Activated naive CD4-positive, alpha-beta T cell treated with anti-CD3 and anti-CD28 coated beads for 36 hours (primary cell): Measurements from ENCODE around the gene EBF4. TPM values are rescaled to one million over a fixed set of nuclear protein-coding genes. Genes with fewer than 3 reads are reported as not detected.
"Not testable (repeated sequence)": the region's sequence is repeated elsewhere in the genome, so short reads cannot be mapped to it uniquely, and the experiment has no call there.

Experiments used
- CTCF ChIA-PET: fragments of 350-600 bp; sonication (Branson Sonifier 250); formaldehyde crosslinking; loops from one replicate; lab custom pipeline; 2021; ENCODE audit warnings: antibody characterized with exemption; lab: Charles Lee
- DNase-seq: peaks from one replicate; pipeline ENCODE4 v3.0.0-alpha.2; 2020
- H3K27ac Mint-ChIP-seq: one replicate; pipeline ENCODE4 v1.8.0; 2021; ENCODE audit warnings: mild to moderate bottlenecking, mixed read lengths
- H3K27me3 Mint-ChIP-seq: one replicate; pipeline ENCODE4 v1.8.0; 2021; ENCODE audit warnings: low read depth, mixed read lengths
- H3K36me3 Mint-ChIP-seq: one replicate; pipeline ENCODE4 v1.8.0; 2021; ENCODE audit warnings: low read depth, mixed read lengths
- H3K4me1 Mint-ChIP-seq: one replicate; pipeline ENCODE4 v1.8.0; 2021; ENCODE audit warnings: low read depth, mixed read lengths
- H3K4me3 Mint-ChIP-seq: one replicate; pipeline ENCODE4 v1.8.0; 2021; ENCODE audit warnings: mild to moderate bottlenecking, moderate library complexity, mixed read lengths
- H3K9me3 Mint-ChIP-seq: one replicate; pipeline ENCODE4 v1.8.0; 2021; ENCODE audit warnings: mixed read lengths
- intact Hi-C: fragments of 100-400 bp; cut with micrococcal nuclease; formaldehyde crosslinking; loops from one replicate; pipeline ENCODE4 v1.15.1; 2023
- total RNA-seq, 2 experiments: library from RNA; stranded (reverse); gene quantifications; one replicate each; pipeline ENCODE4 v1.2.3, GENCODE V29; 2021

Gene EBF4
- total RNA-seq, 2 experiments from 2014 or later, result 3.2 to 3.5 TPM

GRCh38 chr20:2768632-2769015, 76.0 kb downstream of the EBF4 start:
- H3K27me3 Mint-ChIP-seq, result peaks cover 8% of the 10 kb centered on the region
- H3K4me1 Mint-ChIP-seq, result no peaks in the 10 kb centered on the region
- H3K4me3 Mint-ChIP-seq, result no peak overlapping the region
- intact Hi-C loops, result no loop called here
- no peaks in the 10 kb centered on the region for H3K36me3 Mint-ChIP-seq
- H3K27ac Mint-ChIP-seq, result no peak overlapping the region
- H3K9me3 Mint-ChIP-seq, result no peaks in the 10 kb centered on the region
- DNase-seq, result no peak
- CTCF ChIA-PET, result no interaction called here

GRCh38 chr20:2770091-2770490, 77.5 kb downstream of the EBF4 start:
- CTCF ChIA-PET, H3K27ac Mint-ChIP-seq, H3K4me1 Mint-ChIP-seq, H3K36me3 Mint-ChIP-seq, H3K9me3 Mint-ChIP-seq, H3K4me3 Mint-ChIP-seq, intact Hi-C loops, DNase-seq, H3K27me3 Mint-ChIP-seq: not testable (repeated sequence)

DNA sequence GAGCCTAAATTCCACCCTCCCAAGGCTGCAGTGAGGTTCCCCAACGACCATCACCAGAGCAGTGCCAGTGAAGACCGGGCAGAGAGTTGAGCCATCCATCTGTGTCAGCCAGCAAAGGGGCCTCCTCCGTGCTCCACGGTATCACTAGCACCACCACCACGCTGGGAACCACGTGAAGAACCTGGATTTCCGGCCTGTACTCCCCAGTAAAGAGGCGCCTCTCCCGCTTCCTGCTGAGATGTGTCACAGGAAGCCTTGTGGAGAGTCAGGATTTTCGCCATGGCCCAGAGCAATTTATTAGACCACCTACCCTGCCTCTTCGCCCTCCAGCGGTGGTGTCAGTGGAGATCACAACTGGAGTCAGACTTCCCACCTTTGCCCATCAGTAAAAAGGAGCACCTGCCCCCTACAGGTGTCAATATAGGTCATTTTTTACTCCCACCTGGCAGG, 79.1 kb downstream of the EBF4 start:
- no peak overlapping the region for H3K4me3 Mint-ChIP-seq
- CTCF ChIA-PET, result interaction anchor here (0.6 kb wide), 1 partner anchor 282 kb away, joined by 4 read pairs; no protein-coding TSS in a partner anchor

DNA sequence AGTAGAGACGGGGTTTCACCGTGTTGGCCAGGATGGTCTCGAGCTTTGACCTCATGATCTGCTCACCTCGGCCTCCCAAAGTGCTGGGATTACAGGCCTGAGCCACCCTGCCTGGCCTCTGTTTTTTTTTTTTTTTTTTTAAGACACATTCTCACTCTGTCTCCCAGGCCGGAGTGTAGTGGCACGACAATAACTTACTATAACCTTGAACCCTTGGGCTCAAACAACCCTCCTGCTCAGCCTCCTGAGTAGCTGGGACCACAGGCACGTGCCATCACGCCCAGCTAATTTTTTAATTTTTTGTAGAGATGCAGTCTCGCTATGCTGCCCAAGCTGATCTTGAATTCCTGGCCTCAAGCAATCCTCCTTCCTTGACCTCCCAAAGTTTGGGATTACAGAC, 81.2 kb downstream of the EBF4 start:
- no peaks in the 10 kb centered on the region for H3K36me3 Mint-ChIP-seq
- DNase-seq, result no peak
- CTCF ChIA-PET, result interaction anchor here (0.7 to 0.8 kb wide), 3 partner anchors 13 to 159 kb away, joined by 3 to 4 read pairs (median 3); no protein-coding TSS in a partner anchor
- H3K4me3 Mint-ChIP-seq, result no peak overlapping the region
- no peaks in the 10 kb centered on the region for H3K4me1 Mint-ChIP-seq
- H3K27me3 Mint-ChIP-seq, result peaks cover 2% of the 10 kb centered on the region
- H3K9me3 Mint-ChIP-seq, result no peaks in the 10 kb centered on the region
- intact Hi-C loops, result no loop called here
- no peak overlapping the region for H3K27ac Mint-ChIP-seq

More for the DNA sequence above, 79.1 kb downstream of the EBF4 start:
- no peaks in the 10 kb centered on the region for H3K4me1 Mint-ChIP-seq
- no peaks in the 10 kb centered on the region for H3K36me3 Mint-ChIP-seq
- H3K27me3 Mint-ChIP-seq, result peaks cover 8% of the 10 kb centered on the region
- no peak overlapping the region for H3K27ac Mint-ChIP-seq
- intact Hi-C loops, result no loop called here
- no peaks in the 10 kb centered on the region for H3K9me3 Mint-ChIP-seq
- DNase-seq, result no peak

DNA sequence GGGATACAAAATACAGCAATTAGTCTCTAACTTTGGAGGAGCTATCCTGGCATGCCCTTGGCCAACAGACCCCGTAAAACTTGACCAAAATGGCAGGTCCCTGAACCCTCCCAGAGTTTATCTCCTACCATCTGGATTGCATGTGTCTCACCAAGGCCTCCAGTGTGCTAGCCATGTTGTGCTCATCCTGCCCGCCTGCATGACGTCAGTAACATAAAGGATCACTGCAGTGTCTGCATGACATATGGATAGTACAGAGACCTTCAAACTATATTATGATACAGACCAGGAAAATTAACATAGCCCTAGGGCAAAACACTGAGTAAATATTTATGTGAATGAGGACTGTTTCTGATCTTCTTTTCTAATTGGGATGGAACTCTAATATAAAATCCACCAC, 82.6 kb downstream of the EBF4 start:
- CTCF ChIA-PET, result interaction anchor here (0.6 to 1.3 kb wide), 2 partner anchors 198 to 226 kb away, joined by 5 read pairs; no protein-coding TSS in a partner anchor
- H3K4me1 Mint-ChIP-seq, result no peaks in the 10 kb centered on the region
- H3K27ac Mint-ChIP-seq, result no peak overlapping the region
- intact Hi-C loops, result no loop called here
- H3K27me3 Mint-ChIP-seq, result peaks cover 4% of the 10 kb centered on the region
- no peak for DNase-seq
- H3K36me3 Mint-ChIP-seq, result no peaks in the 10 kb centered on the region
- no peaks in the 10 kb centered on the region for H3K9me3 Mint-ChIP-seq
- no peak overlapping the region for H3K4me3 Mint-ChIP-seq

DNA sequence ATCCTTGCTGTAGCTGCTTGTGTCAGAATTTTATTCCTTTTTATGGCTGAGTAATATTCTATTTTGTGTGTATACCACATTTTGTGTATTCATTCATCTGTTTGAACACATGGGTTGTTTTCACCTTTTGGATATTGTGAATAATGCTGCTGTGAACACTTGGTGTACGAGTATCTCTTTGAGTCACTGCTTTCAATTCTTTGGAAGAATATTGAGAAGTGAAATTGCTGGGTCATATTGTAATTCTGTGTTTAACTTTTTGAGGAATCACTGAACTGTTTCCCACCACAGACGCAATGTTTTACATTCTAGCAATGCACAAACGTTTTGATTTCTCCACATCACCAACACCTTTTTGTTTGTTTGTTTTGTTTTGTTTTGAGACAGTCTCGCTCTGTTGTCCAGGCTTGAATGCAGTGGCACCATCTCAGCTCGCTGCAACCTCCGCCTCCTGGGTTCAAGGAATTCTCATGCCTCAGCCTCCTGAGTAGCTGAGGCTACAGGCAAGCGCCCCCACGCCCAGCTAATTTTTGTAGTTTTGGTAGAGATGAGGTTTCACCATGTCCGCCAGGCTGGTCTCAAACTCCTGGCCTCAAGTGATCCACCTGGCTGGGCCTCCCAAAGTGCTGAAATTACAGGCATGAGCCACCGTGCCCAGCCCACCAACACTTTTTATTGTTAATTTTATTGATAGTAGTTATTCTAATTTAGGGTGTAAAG, 86.2 kb downstream of the EBF4 start:
- H3K9me3 Mint-ChIP-seq, result no peaks in the 10 kb centered on the region
- H3K27ac Mint-ChIP-seq, result no peak overlapping the region
- no peaks in the 10 kb centered on the region for H3K4me1 Mint-ChIP-seq
- H3K36me3 Mint-ChIP-seq, result no peaks in the 10 kb centered on the region
- CTCF ChIA-PET, result no interaction called here
- intact Hi-C loops, result no loop called here
- peaks cover 7% of the 10 kb centered on the region for H3K27me3 Mint-ChIP-seq
- no peak overlapping the region for H3K4me3 Mint-ChIP-seq
- no peak for DNase-seq

DNA sequence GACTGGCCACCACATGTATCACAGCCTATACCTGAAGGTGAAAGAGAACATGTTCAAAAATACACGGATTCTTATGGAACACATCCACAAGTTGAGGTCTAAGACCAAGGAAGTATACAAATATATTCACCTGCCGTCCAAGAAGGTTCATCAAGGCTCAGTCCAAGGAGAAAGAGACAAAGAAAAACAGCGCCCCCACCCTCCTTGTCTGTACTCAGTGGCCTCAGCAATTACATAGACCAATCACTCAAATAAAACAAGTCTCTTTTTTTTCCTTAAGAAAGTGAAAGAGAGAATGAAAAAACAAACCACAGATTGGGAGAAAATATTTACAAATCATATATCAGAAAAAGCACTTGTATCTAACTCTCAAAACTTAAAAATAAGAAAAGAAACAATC, 88.4 kb downstream of the EBF4 start:
- Mint-ChIP-seq H3K4me1 (no peaks in the 10 kb centered on the region), H3K27ac (no peak overlapping the region), H3K27me3 (peaks cover 7% of the 10 kb centered on the region), H3K4me3 (no peak overlapping the region), H3K9me3 (no peaks in the 10 kb centered on the region), H3K36me3 (no peaks in the 10 kb centered on the region)
- intact Hi-C loops, result no loop called here
- CTCF ChIA-PET, result no interaction called here
- no peak for DNase-seq

GRCh38 chr20:2783908-2784566, 91.5 kb downstream of the EBF4 start:
- CTCF ChIA-PET, result interaction anchor here (0.6 kb wide), 1 partner anchor 72 kb away, joined by 3 read pairs; no protein-coding TSS in a partner anchor
- Mint-ChIP-seq H3K36me3 (no peaks in the 10 kb centered on the region), H3K4me1 (no peaks in the 10 kb centered on the region), H3K27ac (no peak overlapping the region), H3K27me3 (peaks cover 5% of the 10 kb centered on the region), H3K9me3 (no peaks in the 10 kb centered on the region), H3K4me3 (no peak overlapping the region)
- intact Hi-C loops, result no loop called here
- DNase-seq, result no peak

DNA sequence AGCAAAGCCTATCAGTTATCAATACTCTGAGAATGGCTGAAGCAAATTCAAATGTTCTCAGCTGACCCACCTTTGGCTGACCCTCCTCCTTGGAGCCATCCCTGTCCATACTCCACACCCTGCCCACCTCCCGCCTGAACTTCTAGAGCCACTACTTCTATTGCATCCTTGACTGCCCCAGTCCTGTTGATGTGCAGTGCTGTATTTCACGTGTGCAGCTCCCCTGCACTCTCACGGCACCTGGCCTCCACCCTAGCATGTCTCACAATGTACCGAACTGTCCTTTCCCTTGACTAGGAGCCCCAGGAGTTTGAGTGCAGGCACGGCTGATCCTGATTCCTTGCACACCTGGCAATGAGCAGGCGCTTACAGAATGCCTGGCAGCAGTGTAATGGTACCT, 100.9 kb downstream of the EBF4 start:
- intact Hi-C loops, result no loop called here
- CTCF ChIA-PET, result no interaction called here
- Mint-ChIP-seq H3K27me3 (peaks cover 16% of the 10 kb centered on the region), H3K27ac (no peak overlapping the region), H3K4me1 (no peaks in the 10 kb centered on the region), H3K36me3 (no peaks in the 10 kb centered on the region), H3K9me3 (no peaks in the 10 kb centered on the region), H3K4me3 (no peak overlapping the region)
- DNase-seq, result no peak

- no peak overlapping the region for H3K27ac Mint-ChIP-seq
- DNase-seq, result no peak
- H3K9me3 Mint-ChIP-seq, result no peaks in the 10 kb centered on the region
- H3K4me3 Mint-ChIP-seq, result no peak overlapping the region
- H3K36me3 Mint-ChIP-seq, result no peaks in the 10 kb centered on the region
- intact Hi-C loops, result no loop called here
- CTCF ChIA-PET, result interaction anchor here (0.6 to 0.7 kb wide), 2 partner anchors 14 to 20 kb away, joined by 4 to 8 read pairs; no protein-coding TSS in a partner anchor
- peaks cover 22% of the 10 kb centered on the region for H3K27me3 Mint-ChIP-seq
- peaks cover 4% of the 10 kb centered on the region for H3K4me1 Mint-ChIP-seq
These were observed 101.7 kb downstream of the EBF4 start for GRCh38 chr20:2794202-2794748.

DNA sequence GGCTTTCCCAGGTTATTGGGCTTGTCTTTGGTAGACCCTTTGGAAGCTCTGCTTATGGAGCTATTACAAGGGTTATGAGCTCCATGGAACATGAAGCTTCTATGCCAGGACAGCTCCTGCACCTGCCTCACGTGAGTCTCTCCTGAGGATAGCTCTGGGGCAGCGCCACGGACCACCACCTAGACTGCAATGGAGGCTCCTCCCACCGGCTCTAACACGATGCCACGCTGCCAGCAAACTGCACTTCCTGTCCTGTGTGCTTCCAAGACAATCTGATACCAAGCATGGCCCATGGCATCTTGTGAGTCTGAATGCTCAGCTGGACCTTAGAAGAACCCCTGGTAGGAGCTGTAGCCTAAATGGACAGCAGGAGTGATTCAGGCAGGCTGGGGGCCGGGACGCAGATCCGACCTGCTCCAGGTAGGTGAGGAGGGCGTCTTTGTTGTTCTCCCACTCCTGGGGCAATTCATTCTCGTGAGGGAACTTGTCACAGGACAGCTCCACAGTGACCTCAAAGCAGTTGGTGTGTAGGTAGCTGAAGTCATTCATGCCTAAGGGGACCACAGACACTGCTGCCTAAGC, 102.4 kb downstream of the EBF4 start:
- CTCF ChIA-PET, result interaction anchor here (0.5 to 0.7 kb wide), 3 partner anchors 13 to 342 kb away, joined by 3 to 8 read pairs (median 4); no protein-coding TSS in a partner anchor
- Mint-ChIP-seq H3K27me3 (peaks cover 29% of the 10 kb centered on the region), H3K27ac (no peak overlapping the region), H3K9me3 (no peaks in the 10 kb centered on the region), H3K4me3 (no peak overlapping the region), H3K36me3 (peaks cover under 1% of the 10 kb centered on the region), H3K4me1 (peaks cover 11% of the 10 kb centered on the region)
- no peak for DNase-seq
- intact Hi-C loops, result no loop called here

DNA sequence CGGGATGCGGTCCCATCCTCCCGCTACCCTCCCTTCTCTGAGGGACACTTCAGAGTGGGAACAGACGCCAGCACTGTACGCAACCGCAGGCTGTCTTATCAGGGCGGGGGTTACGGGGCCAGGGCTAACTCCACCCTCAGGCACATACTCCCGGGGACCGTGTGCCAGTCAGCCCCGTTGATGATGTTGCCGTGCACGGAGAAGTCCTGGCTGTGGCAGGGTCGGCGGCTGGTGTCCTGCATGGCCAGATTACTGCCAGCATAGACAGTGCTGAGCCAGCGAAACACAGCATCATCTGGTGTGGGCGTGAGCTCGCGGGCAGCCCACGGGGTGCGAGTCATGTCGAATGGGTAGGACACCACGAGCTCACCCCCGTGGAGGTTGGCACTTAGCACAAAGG, 102.9 kb downstream of the EBF4 start:
- Mint-ChIP-seq H3K9me3 (no peaks in the 10 kb centered on the region), H3K27ac (no peak overlapping the region), H3K36me3 (peaks cover 1% of the 10 kb centered on the region), H3K27me3 (peaks cover 31% of the 10 kb centered on the region), H3K4me3 (no peak overlapping the region), H3K4me1 (peaks cover 13% of the 10 kb centered on the region)
- intact Hi-C loops, result no loop called here
- DNase-seq, result no peak
- CTCF ChIA-PET, result no interaction called here
